AG09309 (cell line): ENCODE results near the gene MARK4.
"Not testable (repeated sequence)": the region's sequence is repeated elsewhere in the genome, so short reads cannot be mapped to it uniquely, and the experiment has no call there.

ENCODE experiments used
- DNase-seq: peaks from one replicate; pipeline ENCODE4 v3.0.0-alpha.2; 2010; ENCODE audit warnings: low read depth
- H3K4me3 ChIP-seq: 2 replicates; pipeline ENCODE4 v1.5.1; 2011; ENCODE audit warnings: mild to moderate bottlenecking, low read depth, low read length, moderate library complexity; ENCODE audit not compliant: control insufficient read depth
- TF ChIP-seq, protein P1 (sequence below): IDR thresholded peaks from 2 replicates; pipeline ENCODE4 v1.5.1; 2011; ENCODE audit warnings: mild to moderate bottlenecking, low read depth, low read length, inconsistent platforms; ENCODE audit not compliant: insufficient read depth, control insufficient read depth; ENCODE audit errors: missing control alignments

The MARK4 gene

DNA sequence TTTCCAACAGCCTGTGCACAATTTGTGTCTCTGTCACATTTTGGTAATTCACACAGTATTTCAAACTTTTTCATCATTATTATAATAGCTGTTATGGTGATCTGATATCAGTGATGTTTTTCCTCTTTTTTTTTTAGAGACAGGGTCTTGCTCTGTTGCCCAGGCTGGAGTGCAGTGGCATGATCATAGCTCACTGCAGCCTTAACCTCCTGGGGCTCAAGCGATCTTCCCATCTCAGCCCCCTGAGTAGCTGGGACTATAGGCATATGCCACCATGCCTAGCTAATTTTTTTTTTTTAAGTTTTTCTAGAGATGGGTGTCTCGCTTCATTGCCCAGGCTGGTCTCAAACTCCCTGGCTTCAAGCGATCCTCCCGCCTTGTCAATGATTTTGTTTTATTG is 5.8 kb downstream of the MARK4 start:
- DNase-seq, result no peak
- TF ChIP-seq, protein P1, sequence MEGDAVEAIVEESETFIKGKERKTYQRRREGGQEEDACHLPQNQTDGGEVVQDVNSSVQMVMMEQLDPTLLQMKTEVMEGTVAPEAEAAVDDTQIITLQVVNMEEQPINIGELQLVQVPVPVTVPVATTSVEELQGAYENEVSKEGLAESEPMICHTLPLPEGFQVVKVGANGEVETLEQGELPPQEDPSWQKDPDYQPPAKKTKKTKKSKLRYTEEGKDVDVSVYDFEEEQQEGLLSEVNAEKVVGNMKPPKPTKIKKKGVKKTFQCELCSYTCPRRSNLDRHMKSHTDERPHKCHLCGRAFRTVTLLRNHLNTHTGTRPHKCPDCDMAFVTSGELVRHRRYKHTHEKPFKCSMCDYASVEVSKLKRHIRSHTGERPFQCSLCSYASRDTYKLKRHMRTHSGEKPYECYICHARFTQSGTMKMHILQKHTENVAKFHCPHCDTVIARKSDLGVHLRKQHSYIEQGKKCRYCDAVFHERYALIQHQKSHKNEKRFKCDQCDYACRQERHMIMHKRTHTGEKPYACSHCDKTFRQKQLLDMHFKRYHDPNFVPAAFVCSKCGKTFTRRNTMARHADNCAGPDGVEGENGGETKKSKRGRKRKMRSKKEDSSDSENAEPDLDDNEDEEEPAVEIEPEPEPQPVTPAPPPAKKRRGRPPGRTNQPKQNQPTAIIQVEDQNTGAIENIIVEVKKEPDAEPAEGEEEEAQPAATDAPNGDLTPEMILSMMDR, result no peak
- H3K4me3 ChIP-seq, result no peak overlapping the region

DNA sequence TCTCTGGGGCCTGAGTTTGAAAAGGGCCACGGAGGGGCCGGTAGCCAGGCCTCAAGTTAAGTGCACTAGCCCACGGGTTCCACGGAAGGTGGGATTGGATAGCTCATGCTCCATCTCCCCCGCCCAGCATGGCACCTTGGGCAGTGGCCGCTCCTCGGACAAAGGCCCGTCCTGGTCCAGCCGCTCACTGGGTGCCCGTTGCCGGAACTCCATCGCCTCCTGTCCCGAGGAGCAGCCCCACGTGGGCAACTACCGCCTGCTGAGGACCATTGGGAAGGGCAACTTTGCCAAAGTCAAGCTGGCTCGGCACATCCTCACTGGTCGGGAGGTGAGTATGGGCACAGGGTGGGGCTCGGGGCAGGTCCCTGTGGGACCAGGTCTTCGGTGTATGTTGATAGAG is 7.8 kb downstream of the MARK4 start:
- TF ChIP-seq, protein P1, result no peak
- DNase-seq, result no peak
- no peak overlapping the region for H3K4me3 ChIP-seq

DNA sequence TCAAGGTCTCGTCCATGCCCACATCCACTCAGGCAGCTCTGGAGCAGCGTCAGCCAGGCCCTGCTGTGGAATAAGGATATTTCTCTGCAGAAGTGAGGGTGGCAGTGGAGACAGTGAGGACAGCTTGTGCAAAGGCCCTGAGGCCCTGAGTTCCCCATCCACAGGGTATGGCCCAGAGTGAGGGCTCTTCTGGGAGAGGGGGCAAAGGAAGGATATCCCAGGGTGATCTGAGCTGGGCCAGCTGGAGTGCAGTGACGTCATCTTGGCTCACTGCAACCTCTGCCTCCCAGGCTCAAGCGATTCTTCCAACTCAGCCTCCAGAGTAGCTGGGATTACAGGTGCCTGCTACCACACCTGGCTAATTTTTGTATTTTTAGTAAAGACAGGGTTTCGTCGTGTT is 11.5 kb downstream of the MARK4 start:
- TF ChIP-seq, protein P1, result no peak
- no peak for DNase-seq
- H3K4me3 ChIP-seq, result no peak overlapping the region

DNA sequence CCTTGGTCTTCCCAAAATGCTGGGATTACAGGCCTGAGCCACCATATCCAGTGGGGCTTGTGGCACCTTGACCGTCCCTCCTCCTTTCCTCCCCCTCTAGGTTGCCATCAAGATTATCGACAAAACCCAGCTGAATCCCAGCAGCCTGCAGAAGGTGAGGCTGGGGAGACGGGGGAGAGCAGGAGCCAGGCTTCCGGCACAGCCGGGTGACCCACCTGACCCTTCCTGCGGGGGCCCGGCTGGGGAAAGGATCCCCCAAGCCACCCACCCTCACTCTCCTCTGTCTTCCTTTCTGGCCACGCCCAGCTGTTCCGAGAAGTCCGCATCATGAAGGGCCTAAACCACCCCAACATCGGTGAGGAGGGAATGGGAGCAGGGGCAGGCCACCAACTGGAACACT is 11.9 kb downstream of the MARK4 start:
- TF ChIP-seq, protein P1, result no peak
- DNase-seq, result no peak
- H3K4me3 ChIP-seq, result no peak overlapping the region

DNA sequence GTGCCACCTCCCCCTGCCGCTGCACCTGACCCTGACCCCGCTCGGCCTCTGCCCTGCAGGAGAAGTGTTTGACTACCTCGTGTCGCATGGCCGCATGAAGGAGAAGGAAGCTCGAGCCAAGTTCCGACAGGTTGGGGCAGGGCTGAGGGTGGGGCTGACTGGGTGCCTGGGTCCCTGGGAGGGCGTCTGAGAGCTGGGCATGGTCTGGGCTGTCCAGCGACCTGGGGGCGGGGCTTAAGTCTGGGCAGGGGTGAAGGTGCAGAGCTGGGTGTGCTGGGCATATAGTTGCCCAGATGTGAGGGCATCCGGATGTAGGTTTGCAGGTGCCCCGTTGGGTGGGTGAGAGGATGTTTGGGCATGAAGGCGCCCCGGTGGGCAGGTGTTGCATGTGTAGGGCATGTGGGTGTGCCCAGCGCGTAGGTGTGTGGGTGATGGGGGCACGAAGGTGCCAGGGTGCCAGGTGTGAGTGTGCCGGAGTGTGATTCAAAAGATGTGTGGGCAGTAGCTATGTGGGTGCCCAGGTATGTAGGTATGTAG is 13.8 kb downstream of the MARK4 start:
- no peak overlapping the region for H3K4me3 ChIP-seq
- TF ChIP-seq, protein P1, result no peak
- no peak for DNase-seq

DNA sequence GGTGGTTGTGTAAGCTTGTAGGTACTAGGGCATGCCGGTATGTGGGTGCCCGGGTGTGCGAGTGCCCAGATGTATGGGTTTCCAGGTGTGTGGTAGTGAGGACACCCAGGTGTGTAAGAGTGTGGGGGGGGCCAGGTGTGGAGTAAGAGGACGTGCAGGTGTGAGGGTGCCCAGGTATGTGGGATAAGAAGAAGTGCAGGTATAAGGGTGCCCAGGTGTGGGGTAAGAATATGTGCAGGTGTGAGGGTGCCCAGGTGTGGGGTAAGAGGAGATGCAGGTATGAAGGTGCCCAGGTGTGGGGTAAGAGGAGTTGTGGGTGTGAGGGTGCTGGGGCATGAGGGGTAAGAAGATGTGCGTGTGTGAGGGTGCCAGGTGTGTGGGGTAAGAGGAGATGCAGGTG is 14.3 kb downstream of the MARK4 start:
- no peak overlapping the region for H3K4me3 ChIP-seq
- no peak for DNase-seq
- TF ChIP-seq, protein P1, result no peak

DNA sequence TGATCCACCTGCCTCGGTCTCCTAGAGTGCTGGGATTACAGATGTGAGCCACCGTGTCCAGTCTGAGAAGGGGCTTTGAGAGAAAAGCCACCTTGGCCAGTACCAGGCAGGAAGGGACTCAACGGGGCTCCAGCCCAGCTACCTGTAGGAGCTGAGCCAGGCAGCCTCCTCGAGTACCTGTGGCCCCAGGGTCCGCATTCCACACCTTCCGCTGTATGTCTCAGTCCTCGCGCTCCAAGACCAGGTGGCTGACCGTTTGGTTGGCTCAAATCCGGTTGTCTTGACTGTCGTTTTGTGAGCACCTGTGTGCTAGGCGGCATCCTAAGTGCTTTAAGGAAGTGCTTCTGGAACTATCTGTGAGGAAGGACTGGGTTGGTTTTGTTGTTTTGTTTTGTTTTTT is 16.2 kb downstream of the MARK4 start:
- TF ChIP-seq, protein P1, result no peak
- DNase-seq, result no peak
- no peak overlapping the region for H3K4me3 ChIP-seq

DNA sequence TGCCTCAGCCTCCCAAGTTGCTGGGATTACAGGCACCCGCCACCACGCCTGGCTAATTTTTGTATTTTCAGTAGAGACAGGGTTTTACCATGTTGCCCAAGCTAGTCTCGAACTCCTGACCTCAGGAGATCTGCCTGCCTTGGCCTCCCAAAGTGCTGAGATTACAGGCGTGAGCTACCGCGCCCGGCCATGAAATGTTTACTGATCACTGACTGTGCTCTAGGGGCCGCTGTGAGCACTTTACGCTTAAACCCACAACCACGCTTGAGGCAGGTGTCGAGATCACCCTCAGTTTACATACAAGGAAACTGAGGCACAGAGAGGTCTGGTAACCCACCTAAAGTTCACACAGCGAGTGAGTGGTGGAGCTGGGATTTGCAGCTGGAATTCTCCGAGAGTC is 18.9 kb downstream of the MARK4 start:
- DNase-seq, H3K4me3 ChIP-seq: not testable (repeated sequence)
